Measurements from ENCODE around the gene SCAP. TPM values are rescaled to one million over a fixed set of nuclear protein-coding genes. Genes with fewer than 3 reads are reported as not detected.

The SCAP gene
- total RNA-seq, 4 donors from 2014 or later: 32.6 to 87.2 (median 43.9) TPM

DNA sequence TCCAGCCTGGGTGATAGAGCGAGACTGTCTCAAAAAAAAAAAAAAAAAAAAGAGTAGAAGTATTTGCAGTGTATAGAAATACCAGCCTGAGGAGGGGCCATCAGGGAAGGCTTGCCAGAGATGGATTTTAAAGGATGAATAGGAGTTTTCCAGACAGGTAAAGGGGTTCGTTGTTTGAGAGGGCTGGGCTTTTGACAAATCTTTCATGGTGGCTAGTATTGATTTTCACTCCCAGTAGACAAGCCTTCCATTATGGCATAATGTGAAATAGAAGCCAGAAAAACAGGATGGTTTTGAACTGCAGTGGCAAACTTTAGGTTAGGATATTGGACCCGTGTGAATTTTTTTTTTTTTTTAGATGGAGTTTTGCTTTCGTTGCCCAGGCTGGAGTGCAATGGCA lies 91.3 kb downstream of the SCAP start:
- TF ChIP-seq, protein P1, sequence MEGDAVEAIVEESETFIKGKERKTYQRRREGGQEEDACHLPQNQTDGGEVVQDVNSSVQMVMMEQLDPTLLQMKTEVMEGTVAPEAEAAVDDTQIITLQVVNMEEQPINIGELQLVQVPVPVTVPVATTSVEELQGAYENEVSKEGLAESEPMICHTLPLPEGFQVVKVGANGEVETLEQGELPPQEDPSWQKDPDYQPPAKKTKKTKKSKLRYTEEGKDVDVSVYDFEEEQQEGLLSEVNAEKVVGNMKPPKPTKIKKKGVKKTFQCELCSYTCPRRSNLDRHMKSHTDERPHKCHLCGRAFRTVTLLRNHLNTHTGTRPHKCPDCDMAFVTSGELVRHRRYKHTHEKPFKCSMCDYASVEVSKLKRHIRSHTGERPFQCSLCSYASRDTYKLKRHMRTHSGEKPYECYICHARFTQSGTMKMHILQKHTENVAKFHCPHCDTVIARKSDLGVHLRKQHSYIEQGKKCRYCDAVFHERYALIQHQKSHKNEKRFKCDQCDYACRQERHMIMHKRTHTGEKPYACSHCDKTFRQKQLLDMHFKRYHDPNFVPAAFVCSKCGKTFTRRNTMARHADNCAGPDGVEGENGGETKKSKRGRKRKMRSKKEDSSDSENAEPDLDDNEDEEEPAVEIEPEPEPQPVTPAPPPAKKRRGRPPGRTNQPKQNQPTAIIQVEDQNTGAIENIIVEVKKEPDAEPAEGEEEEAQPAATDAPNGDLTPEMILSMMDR (IDR thresholded peaks at IDR 0.05; ENCODE audit: low read depth): no peak

DNA sequence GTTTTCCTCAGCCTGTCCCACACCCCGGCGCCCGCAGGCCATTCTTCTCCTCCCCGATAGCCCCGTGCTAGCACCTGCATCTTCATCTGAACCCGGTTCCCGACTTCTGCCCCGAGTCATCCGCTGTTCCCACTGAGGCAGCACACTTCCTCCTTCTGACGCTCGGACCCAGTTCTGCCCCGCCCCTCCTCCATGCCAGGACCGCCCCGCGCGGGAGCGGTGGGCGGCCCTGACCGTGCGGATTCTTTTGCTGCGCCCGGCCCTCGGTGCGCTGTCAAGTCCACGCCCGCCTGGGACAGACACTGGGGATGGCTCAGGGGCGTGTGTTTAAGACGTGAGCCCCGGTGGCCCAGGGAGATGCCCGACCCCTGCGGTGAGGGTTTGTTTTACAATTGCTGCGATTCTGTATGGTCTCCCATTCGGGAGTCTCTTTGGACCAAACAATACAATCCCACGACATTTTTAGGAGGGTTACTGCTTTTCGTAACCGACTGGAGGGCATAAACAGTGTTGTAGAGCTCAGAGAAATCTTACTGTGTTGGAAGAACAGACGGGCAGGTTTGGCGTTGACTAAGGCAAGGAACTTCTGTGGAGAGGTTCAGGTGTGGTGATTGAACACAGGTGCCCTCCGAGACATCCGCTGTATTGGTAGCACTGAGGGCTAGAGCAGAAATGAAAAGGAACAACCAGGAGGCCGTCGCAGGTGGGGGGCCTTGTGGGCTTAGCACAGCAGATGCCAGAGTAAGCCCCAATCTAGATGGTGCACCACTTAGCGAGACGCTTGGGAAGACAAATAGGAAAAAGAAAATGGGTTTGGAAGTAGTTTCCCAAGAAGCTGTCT lies 94.2 kb downstream of the SCAP start:
- TF ChIP-seq, protein P1 (IDR thresholded peaks at IDR 0.05; ENCODE audit: low read depth): no peak

DNA sequence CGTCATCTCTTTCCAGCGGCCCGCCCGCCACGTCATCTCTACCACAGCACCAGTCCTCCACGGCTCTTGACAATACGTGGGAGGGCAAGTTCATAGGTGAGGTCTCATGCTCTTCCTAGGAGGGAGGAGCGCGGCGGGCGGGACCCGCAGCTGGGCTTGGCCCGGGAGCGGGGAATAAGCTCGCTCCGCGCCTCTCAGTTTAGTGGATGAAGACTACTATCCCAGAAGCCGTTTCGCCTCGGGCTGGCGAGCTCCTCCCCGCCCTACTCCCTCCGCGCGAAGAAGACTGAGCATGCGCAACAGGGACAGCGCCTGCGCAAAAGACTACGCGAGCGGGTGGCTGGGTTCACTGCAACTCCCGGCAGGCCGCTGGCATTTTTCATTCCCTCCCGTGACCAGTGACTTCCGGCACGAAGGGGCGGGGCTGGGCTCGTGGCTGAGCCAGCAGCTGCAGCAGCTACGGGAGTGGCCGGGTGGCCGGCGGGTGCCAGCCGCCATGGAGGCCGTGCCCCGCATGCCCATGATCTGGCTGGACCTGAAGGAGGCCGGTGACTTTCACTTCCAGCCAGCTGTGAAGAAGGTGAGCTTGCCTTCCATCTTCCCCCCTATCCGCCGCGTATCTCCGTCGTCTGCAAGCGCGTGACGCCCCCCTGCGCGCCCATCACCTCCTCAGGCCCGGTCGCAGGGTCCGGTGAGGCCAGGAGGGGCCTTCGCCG lies 95.0 kb downstream of the SCAP start, which contains the start of gene PTPN23:
Gene PTPN23 (plus strand): TSS at position 421 of the 716 bp plus-strand sequence. CDS start 76 bp downstream, at position 497.
- TF ChIP-seq, protein P1 (IDR thresholded peaks at IDR 0.05; ENCODE audit: low read depth): no peak

DNA sequence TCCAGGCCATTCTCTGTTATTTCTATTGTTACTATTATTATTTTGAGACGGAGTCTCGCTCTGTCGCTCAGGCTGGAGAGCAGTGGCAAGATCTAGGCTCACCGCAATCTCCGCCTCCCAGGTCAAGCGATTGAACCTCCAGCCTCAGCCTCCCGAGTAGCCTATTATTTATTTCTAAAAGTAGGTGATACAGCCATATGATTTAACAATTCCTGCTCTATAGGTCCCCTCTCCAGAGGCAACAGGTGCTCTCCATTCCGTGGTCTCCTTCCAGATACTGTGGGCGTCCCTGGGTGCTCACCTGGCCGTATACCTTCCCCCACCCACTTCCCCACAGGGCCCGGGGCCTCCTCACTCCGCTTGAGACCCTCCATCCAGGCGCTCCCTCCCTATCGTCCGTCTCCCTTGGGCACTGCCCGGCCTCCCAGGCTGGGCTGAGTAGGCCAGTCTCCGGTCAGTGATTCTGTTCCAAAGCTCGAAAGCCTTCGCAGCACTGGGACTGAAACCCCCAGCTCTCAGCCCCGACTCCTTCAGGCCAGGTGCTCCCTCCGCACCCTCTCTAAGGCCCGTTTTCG lies 95.6 kb downstream of the SCAP start:
- TF ChIP-seq, protein P1 (IDR thresholded peaks at IDR 0.05; ENCODE audit: low read depth): no peak

DNA sequence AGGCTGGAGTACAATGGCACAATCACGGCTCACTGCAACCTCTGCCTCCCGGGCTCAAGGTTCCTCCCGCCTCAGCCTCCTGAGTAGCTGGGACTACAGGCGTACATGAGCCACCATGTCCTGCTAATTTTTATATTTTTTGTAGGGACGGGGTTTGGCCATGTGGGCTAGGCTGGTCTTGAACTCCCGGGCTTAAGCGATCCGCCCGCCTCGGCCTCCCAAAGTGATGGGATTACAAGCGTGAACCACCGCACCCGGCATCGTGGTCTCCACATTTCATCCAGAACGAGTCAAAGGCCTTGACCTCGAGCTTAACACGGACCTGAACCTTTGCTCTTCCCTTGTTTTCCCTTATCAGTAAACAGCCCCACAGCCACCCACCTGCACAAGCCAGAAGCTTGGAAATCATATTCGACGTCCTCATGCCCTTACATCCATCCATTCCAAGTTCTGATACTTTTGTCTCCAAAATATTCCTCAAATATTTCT lies 96.3 kb downstream of the SCAP start:
- TF ChIP-seq, protein P1 (IDR thresholded peaks at IDR 0.05; ENCODE audit: low read depth): no peak

DNA sequence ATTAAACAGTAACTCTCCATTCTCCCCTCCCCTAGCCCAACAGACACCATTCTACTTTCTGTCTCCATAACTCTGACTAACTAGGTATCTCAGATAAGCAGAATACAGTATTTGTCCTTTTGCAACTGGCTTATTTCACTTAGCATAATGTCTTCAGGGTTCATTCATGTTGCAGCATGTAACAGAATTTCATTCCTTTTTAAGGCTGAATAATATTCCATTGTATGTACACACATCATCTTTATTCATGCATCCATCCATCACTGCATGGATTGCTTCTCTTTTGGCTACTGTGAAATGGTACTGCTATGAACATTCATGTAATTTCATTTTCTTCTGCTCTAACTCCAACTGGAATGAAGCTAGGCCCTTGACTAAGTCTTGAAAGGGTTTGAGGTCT lies 96.9 kb downstream of the SCAP start:
- TF ChIP-seq, protein P1 (IDR thresholded peaks at IDR 0.05; ENCODE audit: low read depth): no peak

DNA sequence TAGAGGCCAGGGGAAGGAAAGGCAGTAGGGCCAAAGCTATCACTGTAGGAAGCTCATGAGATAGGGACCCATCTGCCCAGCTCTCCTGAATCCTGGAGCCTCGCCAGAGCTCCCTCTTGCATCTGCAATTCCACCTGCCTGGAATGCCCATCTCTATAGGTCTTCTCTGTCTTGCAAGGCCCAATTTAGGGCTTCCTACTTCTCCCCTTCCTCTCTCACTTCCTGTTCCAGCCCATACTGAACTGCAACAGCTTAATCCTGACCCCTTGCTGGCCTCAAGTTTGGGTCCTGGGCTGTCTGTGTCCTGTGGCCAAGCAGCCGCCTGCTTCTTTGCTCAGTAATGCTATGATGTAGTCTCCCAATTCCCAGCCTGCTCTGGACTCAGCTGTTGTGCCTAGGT lies 98.6 kb downstream of the SCAP start:
- TF ChIP-seq, protein P1 (IDR thresholded peaks at IDR 0.05; ENCODE audit: low read depth): no peak
